Loucy (cell line): Measurements from ENCODE around the gene GET4.

Source experiments
- H2AFZ ChIP-seq: fragments of 200-600 bp; sonication (generic); 2 replicates; pipeline ENCODE4 v1.6.0; 2016; ENCODE audit warnings: antibody characterized with exemption, mild to moderate bottlenecking, low read length, moderate library complexity
- H3F3A ChIP-seq: fragments of 200-600 bp; 2 replicates; pipeline ENCODE4 v1.6.0; 2016; ENCODE audit warnings: antibody characterized with exemption, low read depth, mild to moderate bottlenecking
- H3K27me3 ChIP-seq: fragments of 200-600 bp; sonication (generic); 2 replicates; pipeline ENCODE4 v1.6.1; 2014; ENCODE audit warnings: low read length, mild to moderate bottlenecking; ENCODE audit not compliant: insufficient read depth, poor library complexity, severe bottlenecking
- H3K36me3 ChIP-seq: fragments of 200-600 bp; sonication (generic); 2 replicates; pipeline ENCODE4 v1.6.1; 2016; ENCODE audit warnings: low read length; ENCODE audit not compliant: insufficient read depth
- H3K4me1 ChIP-seq: fragments of 200-600 bp; sonication (generic); 2 replicates; pipeline ENCODE4 v1.5.1; 2014; ENCODE audit warnings: low read length, mild to moderate bottlenecking; ENCODE audit not compliant: insufficient read depth, poor library complexity, severe bottlenecking
- H3K4me2 ChIP-seq: fragments of 200-600 bp; sonication (generic); 2 replicates; pipeline ENCODE4 v1.6.0; 2014; ENCODE audit warnings: antibody characterized with exemption, low read length, low read depth, mild to moderate bottlenecking; ENCODE audit not compliant: poor library complexity, severe bottlenecking
- H3K4me3 ChIP-seq: fragments of 200-600 bp; sonication (generic); 2 replicates; pipeline ENCODE4 v1.5.1; 2014; ENCODE audit warnings: low read length, mild to moderate bottlenecking, mixed read lengths; ENCODE audit not compliant: poor library complexity, severe bottlenecking
- H3K79me2 ChIP-seq: fragments of 200-600 bp; sonication (generic); 2 replicates; pipeline ENCODE4 v1.6.1; 2014; ENCODE audit warnings: low read length; ENCODE audit not compliant: insufficient read depth
- H3K9ac ChIP-seq: fragments of 200-600 bp; sonication (generic); 2 replicates; pipeline ENCODE4 v1.6.0; 2014; ENCODE audit warnings: mild to moderate bottlenecking, low read depth, low read length, moderate library complexity; ENCODE audit not compliant: poor library complexity, severe bottlenecking
- H3K9me2 ChIP-seq: fragments of 200-600 bp; sonication (generic); replicated peaks from 2 replicates; pipeline ENCODE4 v1.6.1; 2016; ENCODE audit warnings: low read depth, low read length, mixed read lengths
- H3K9me3 ChIP-seq: fragments of 200-600 bp; sonication (generic); 2 replicates; pipeline ENCODE4 v1.6.1; 2014; ENCODE audit warnings: mild to moderate bottlenecking, antibody characterized with exemption, low read length, low read depth; ENCODE audit not compliant: insufficient read depth
- H4K20me1 ChIP-seq: fragments of 200-600 bp; sonication (generic); 2 replicates; pipeline ENCODE4 v1.6.0; 2014; ENCODE audit warnings: antibody characterized with exemption, low read length, mild to moderate bottlenecking; ENCODE audit not compliant: insufficient read depth, poor library complexity, severe bottlenecking
- EZH2phosphoT487 ChIP-seq: fragments of 200-600 bp; IDR thresholded peaks from 2 replicates; pipeline ENCODE4 v1.6.1; 2018; ENCODE audit warnings: antibody characterized with exemption, mild to moderate bottlenecking, moderate library complexity, borderline replicate concordance
- TF ChIP-seq, protein P1 (sequence below): fragments of 200-600 bp; sonication (generic); conservative IDR thresholded peaks from 2 replicates; pipeline ENCODE4 v1.5.1; 2014; ENCODE audit warnings: mild to moderate bottlenecking, antibody characterized with exemption, low read length

The GET4 gene

DNA sequence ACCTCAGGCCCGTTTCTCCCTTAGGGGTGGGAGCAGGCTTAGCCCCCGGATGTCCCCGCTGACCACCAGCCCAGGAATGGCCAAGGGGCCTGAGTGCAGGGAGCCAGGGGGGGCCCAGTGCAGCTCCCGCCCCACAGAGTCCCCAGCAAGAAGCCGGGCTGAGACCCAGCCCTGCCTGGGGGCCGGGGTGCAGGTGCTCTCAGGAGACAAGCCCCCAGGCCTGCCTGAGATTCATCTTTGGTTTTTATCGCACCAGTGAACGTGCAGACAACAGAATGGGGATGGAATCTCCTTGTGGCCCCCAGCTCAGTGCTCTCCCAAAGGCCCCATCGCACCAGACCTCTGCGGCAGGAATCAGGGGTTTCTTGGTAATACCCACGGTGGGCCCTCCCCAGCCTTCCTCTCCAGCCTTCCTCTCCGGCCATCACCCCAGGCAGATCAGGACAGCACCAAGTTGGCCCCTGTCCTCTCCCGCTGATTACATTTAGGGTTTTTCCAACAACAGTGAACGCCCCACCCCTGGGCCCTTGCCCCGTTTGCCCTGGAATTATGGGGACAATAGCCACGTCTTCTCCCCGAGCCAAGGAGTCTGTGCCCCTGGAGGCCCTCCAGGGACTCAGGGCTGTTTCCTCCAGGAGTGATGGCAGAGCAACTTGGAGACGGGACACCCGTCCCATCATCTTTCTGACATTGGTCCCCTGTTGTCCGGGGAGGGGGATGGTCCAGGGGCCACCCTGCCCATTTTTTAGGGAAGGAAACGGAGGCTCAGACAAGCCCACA, 55.7 kb downstream of the GET4 start:
- TF ChIP-seq, protein P1, sequence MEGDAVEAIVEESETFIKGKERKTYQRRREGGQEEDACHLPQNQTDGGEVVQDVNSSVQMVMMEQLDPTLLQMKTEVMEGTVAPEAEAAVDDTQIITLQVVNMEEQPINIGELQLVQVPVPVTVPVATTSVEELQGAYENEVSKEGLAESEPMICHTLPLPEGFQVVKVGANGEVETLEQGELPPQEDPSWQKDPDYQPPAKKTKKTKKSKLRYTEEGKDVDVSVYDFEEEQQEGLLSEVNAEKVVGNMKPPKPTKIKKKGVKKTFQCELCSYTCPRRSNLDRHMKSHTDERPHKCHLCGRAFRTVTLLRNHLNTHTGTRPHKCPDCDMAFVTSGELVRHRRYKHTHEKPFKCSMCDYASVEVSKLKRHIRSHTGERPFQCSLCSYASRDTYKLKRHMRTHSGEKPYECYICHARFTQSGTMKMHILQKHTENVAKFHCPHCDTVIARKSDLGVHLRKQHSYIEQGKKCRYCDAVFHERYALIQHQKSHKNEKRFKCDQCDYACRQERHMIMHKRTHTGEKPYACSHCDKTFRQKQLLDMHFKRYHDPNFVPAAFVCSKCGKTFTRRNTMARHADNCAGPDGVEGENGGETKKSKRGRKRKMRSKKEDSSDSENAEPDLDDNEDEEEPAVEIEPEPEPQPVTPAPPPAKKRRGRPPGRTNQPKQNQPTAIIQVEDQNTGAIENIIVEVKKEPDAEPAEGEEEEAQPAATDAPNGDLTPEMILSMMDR, result no peak
- no peak for TF ChIP-seq EZH2phosphoT487
- no peak overlapping the region for H2AFZ ChIP-seq
- H3K9me2 ChIP-seq, result no peaks in the 10 kb centered on the region
- no peaks in the 10 kb centered on the region for H3K9me3 ChIP-seq
- H3K27me3 ChIP-seq, result no peaks in the 10 kb centered on the region
- H3K4me3 ChIP-seq, result no peak overlapping the region
- H4K20me1 ChIP-seq, result no peaks in the 10 kb centered on the region
- H3K4me1 ChIP-seq, result no peaks in the 10 kb centered on the region
- H3F3A ChIP-seq, result no peaks in the 10 kb centered on the region
- no peak overlapping the region for H3K9ac ChIP-seq
- no peaks in the 10 kb centered on the region for H3K79me2 ChIP-seq
- no peaks in the 10 kb centered on the region for H3K36me3 ChIP-seq
- H3K4me2 ChIP-seq, result no peak overlapping the region

DNA sequence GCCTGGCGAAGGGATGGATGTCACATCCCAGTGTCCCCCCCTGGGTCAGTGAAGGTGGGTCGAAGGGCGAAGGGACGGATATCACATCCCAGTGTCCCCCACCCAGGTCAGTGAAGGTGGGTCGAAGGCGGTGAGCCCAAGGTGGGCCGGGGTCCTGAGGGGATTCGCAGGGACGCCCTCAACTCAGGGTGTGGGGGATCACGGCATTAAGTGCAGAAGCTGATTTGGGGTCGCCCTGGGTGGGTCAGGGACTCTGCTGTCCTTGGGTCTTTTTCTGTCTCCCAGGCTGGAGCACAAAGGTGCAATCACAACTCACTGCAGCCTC, 56.3 kb downstream of the GET4 start:
- no peaks in the 10 kb centered on the region for H3K9me2 ChIP-seq
- H4K20me1 ChIP-seq, result no peaks in the 10 kb centered on the region
- no peak overlapping the region for H3K9ac ChIP-seq
- no peaks in the 10 kb centered on the region for H3K79me2 ChIP-seq
- no peak overlapping the region for H2AFZ ChIP-seq
- TF ChIP-seq, protein P1, result no peak
- no peak for TF ChIP-seq EZH2phosphoT487
- no peaks in the 10 kb centered on the region for H3F3A ChIP-seq
- no peaks in the 10 kb centered on the region for H3K4me1 ChIP-seq
- no peaks in the 10 kb centered on the region for H3K9me3 ChIP-seq
- no peaks in the 10 kb centered on the region for H3K27me3 ChIP-seq
- no peak overlapping the region for H3K4me3 ChIP-seq
- H3K36me3 ChIP-seq, result no peaks in the 10 kb centered on the region
- no peak overlapping the region for H3K4me2 ChIP-seq

DNA sequence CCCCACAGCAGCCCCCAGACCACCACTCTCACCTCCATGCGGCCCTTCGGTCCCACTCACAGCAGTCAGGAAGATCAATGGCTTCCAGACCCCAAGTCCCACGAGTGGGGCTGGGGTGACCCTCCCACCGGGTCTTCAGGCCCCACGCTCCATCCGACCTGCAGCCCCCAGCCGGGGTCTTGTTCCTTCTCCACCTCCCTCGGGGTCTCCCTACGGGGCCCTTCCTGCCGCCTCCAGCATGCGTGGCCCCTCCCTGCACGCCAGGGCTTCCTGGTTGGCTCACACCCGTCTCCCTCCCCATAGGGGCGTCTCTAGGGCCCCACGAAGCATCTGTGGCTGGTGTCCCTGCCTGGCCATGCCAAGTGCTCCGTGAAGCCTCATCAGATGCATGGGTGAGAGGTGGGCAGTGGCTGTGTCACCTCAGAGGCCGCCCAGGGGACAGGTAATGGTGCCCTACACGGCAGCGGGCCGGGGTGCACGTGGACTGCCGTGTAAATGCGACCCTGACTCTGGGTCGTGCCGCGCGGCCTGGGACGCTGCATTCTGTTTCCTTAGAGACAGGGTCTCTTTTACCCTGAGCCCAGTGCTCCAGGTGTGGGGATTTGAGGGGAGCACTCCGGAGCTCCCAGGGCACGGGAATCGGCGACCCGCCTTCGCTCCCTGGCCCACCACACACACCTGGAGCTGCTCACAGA, 58.3 kb downstream of the GET4 start:
- Histone ChIP-seq H3K9me2 (no peaks in the 10 kb centered on the region), H3K4me2 (no peak overlapping the region), H2AFZ (no peak overlapping the region)

More for the DNA sequence above, 58.3 kb downstream of the GET4 start:
- Histone ChIP-seq H3K79me2 (no peaks in the 10 kb centered on the region), H3K9ac (no peak overlapping the region), H3K36me3 (no peaks in the 10 kb centered on the region), H3F3A (no peaks in the 10 kb centered on the region), H3K9me3 (no peaks in the 10 kb centered on the region), H4K20me1 (no peaks in the 10 kb centered on the region), H3K4me3 (no peak overlapping the region), H3K4me1 (no peaks in the 10 kb centered on the region), H3K27me3 (no peaks in the 10 kb centered on the region)
- TF ChIP-seq, protein P1, result no peak
